IgD-negative memory B cell (primary cell): Measurements from ENCODE around the gene TTBK1. TPM values are rescaled to one million over a fixed set of nuclear protein-coding genes. Genes with fewer than 3 reads are reported as not detected.
A peak's percentile ranks its signal among the peaks of the same experiment; 100 is the strongest.

Experiments
- H3K27ac Mint-ChIP-seq, 3 donors: one replicate each; pipeline ENCODE4 v1.8.0; 2020 to 2022; ENCODE audit warnings: mild to moderate bottlenecking in 3 of 3, mixed read lengths in 3 of 3, moderate library complexity in 1 of 3
- H3K27me3 Mint-ChIP-seq: one replicate; pipeline ENCODE4 v1.8.0; 2021; ENCODE audit warnings: mixed read lengths
- H3K36me3 Mint-ChIP-seq: one replicate; pipeline ENCODE4 v1.8.0; 2020; ENCODE audit warnings: mild to moderate bottlenecking, mixed read lengths
- H3K4me1 Mint-ChIP-seq, 3 donors: one replicate each; pipeline ENCODE4 v1.8.0; 2020 to 2022; ENCODE audit warnings: mixed read lengths in 3 of 3, mild to moderate bottlenecking in 1 of 3
- H3K4me3 Mint-ChIP-seq, 4 donors: one replicate each; pipeline ENCODE4 v1.8.0; 2020 to 2022; ENCODE audit warnings: mild to moderate bottlenecking in 4 of 4, mixed read lengths in 4 of 4, moderate library complexity in 3 of 4
- H3K9me3 Mint-ChIP-seq, 3 donors: one replicate each; pipeline ENCODE4 v1.8.0; 2020 to 2021; ENCODE audit warnings: mixed read lengths in 3 of 3, mild to moderate bottlenecking in 1 of 3
- polyA plus RNA-seq: library from polyadenylated mRNA; unstranded; fragments of 300-500 nt; fragmentation: Illumina TruSeq; gene quantifications from one replicate; pipeline ENCODE4 v1.2.3, GENCODE V29; 2021

TTBK1 gene
- polyA plus RNA-seq, 1 donor from 2014 or later: 0.04 TPM

GRCh38 chr6:43256670-43257366, 13.5 kb downstream of the TTBK1 start:
- Mint-ChIP-seq H3K36me3 (peaks cover 4% of the 10 kb centered on the region), H3K4me1 (peaks cover 0 to 3% (median 0%) of the 10 kb centered on the region in 3 donors), H3K9me3 (no peaks in the 10 kb centered on the region), H3K27me3 (peaks cover 15% of the 10 kb centered on the region), H3K4me3 (no peak overlapping the region), H3K27ac (peak overlapping the region in 1 of 3 donors; percentile 43)

- H3K4me1 Mint-ChIP-seq: peaks cover 0 to 3% (median 0%) of the 10 kb centered on the region in 3 donors
- H3K4me3 Mint-ChIP-seq: no peak overlapping the region
- peaks cover 12% of the 10 kb centered on the region for H3K27me3 Mint-ChIP-seq
- H3K36me3 Mint-ChIP-seq: peaks cover 4% of the 10 kb centered on the region
- peak overlapping the region in 1 of 3 donors; percentile 43 for H3K27ac Mint-ChIP-seq
- no peaks in the 10 kb centered on the region for H3K9me3 Mint-ChIP-seq
Measured at GRCh38 chr6:43257367-43258145, 14.3 kb downstream of the TTBK1 start.

- Mint-ChIP-seq H3K27me3 (peaks cover 12% of the 10 kb centered on the region), H3K4me1 (peaks cover 0 to 3% (median 0%) of the 10 kb centered on the region in 3 donors), H3K4me3 (no peak overlapping the region), H3K27ac (no peak overlapping the region), H3K36me3 (peaks cover 2% of the 10 kb centered on the region), H3K9me3 (no peaks in the 10 kb centered on the region)
Measured at GRCh38 chr6:43258180-43258579, 14.9 kb downstream of the TTBK1 start.

- Mint-ChIP-seq H3K27ac (no peak overlapping the region), H3K9me3 (no peaks in the 10 kb centered on the region), H3K36me3 (peaks cover 2% of the 10 kb centered on the region), H3K4me1 (peaks cover 0 to 5% (median 1%) of the 10 kb centered on the region in 3 donors), H3K4me3 (no peak overlapping the region), H3K27me3 (peaks cover 13% of the 10 kb centered on the region)
Measured at GRCh38 chr6:43258807-43259686, 15.8 kb downstream of the TTBK1 start.

- H3K9me3 Mint-ChIP-seq: no peaks in the 10 kb centered on the region
- H3K36me3 Mint-ChIP-seq: peaks cover under 1% of the 10 kb centered on the region
- peaks cover 12% of the 10 kb centered on the region for H3K27me3 Mint-ChIP-seq
- peaks cover 0 to 5% (median 1%) of the 10 kb centered on the region in 3 donors for H3K4me1 Mint-ChIP-seq
- peak overlapping the region in 1 of 4 donors; percentile 14 for H3K4me3 Mint-ChIP-seq
- H3K27ac Mint-ChIP-seq: no peak overlapping the region
Measured at GRCh38 chr6:43260791-43261190, 17.5 kb downstream of the TTBK1 start.

- Mint-ChIP-seq H3K27ac (no peak overlapping the region), H3K4me1 (peaks cover 0 to 6% (median 1%) of the 10 kb centered on the region in 3 donors), H3K4me3 (no peak overlapping the region), H3K27me3 (peaks cover 11% of the 10 kb centered on the region), H3K9me3 (no peaks in the 10 kb centered on the region), H3K36me3 (no peaks in the 10 kb centered on the region)
Measured at GRCh38 chr6:43261198-43261597, 17.9 kb downstream of the TTBK1 start.

- H3K36me3 Mint-ChIP-seq: no peaks in the 10 kb centered on the region
- no peaks in the 10 kb centered on the region for H3K9me3 Mint-ChIP-seq
- H3K27ac Mint-ChIP-seq: peak overlapping the region in 1 of 3 donors; percentile 27
- peaks cover 0 to 6% (median 1%) of the 10 kb centered on the region in 3 donors for H3K4me1 Mint-ChIP-seq
- H3K27me3 Mint-ChIP-seq: peaks cover 9% of the 10 kb centered on the region
- H3K4me3 Mint-ChIP-seq: peak overlapping the region in 2 of 4 donors; percentile 43 to 75
Measured at GRCh38 chr6:43262000-43262779, 18.9 kb downstream of the TTBK1 start.

- no peaks in the 10 kb centered on the region for H3K36me3 Mint-ChIP-seq
- no peak overlapping the region for H3K4me3 Mint-ChIP-seq
- peak overlapping the region in 1 of 3 donors; percentile 27 for H3K27ac Mint-ChIP-seq
- H3K4me1 Mint-ChIP-seq: peaks cover 0 to 6% (median 1%) of the 10 kb centered on the region in 3 donors
- peaks cover 6% of the 10 kb centered on the region for H3K27me3 Mint-ChIP-seq
- no peaks in the 10 kb centered on the region for H3K9me3 Mint-ChIP-seq
Measured at GRCh38 chr6:43262780-43263313, 19.6 kb downstream of the TTBK1 start.

GRCh38 chr6:43263314-43264178, 20.3 kb downstream of the TTBK1 start:
- Mint-ChIP-seq H3K9me3 (no peaks in the 10 kb centered on the region), H3K4me3 (peak overlapping the region in 1 of 4 donors; percentile 72), H3K27me3 (peaks cover 7% of the 10 kb centered on the region), H3K4me1 (peaks cover 0 to 6% (median 1%) of the 10 kb centered on the region in 3 donors), H3K27ac (no peak overlapping the region), H3K36me3 (no peaks in the 10 kb centered on the region)

GRCh38 chr6:43264599-43265145, 21.4 kb downstream of the TTBK1 start:
- H3K4me1 Mint-ChIP-seq: peaks cover 0 to 10% (median 5%) of the 10 kb centered on the region in 3 donors
- no peak overlapping the region for H3K27ac Mint-ChIP-seq
- no peaks in the 10 kb centered on the region for H3K9me3 Mint-ChIP-seq
- peaks cover 10% of the 10 kb centered on the region for H3K27me3 Mint-ChIP-seq
- H3K4me3 Mint-ChIP-seq: no peak overlapping the region
- no peaks in the 10 kb centered on the region for H3K36me3 Mint-ChIP-seq

GRCh38 chr6:43265564-43265963, 22.3 kb downstream of the TTBK1 start:
- peaks cover 0 to 18% (median 12%) of the 10 kb centered on the region in 3 donors for H3K4me1 Mint-ChIP-seq
- H3K4me3 Mint-ChIP-seq: no peak overlapping the region
- no peak overlapping the region for H3K27ac Mint-ChIP-seq
- no peaks in the 10 kb centered on the region for H3K9me3 Mint-ChIP-seq
- peaks cover 15% of the 10 kb centered on the region for H3K27me3 Mint-ChIP-seq
- no peaks in the 10 kb centered on the region for H3K36me3 Mint-ChIP-seq

GRCh38 chr6:43267619-43268354, 24.5 kb downstream of the TTBK1 start:
- H3K4me3 Mint-ChIP-seq: peak overlapping the region in 1 of 4 donors; percentile 8
- H3K27ac Mint-ChIP-seq: peak overlapping the region in 1 of 3 donors; percentile 54
- H3K4me1 Mint-ChIP-seq: peaks cover 0 to 30% (median 24%) of the 10 kb centered on the region in 3 donors
- H3K36me3 Mint-ChIP-seq: no peaks in the 10 kb centered on the region
- peaks cover 23% of the 10 kb centered on the region for H3K27me3 Mint-ChIP-seq
- no peaks in the 10 kb centered on the region for H3K9me3 Mint-ChIP-seq
